HG02852 (cell line): ENCODE results near the gene IGF1R.

Source experiments
- ATAC-seq: cut with Tn5 transposase; IDR thresholded peaks from one replicate; pipeline ENCODE4 v1.9.1; 2021; ENCODE audit warnings: mild to moderate bottlenecking, moderate library complexity; ENCODE audit not compliant: unreplicated experiment

Gene IGF1R

DNA sequence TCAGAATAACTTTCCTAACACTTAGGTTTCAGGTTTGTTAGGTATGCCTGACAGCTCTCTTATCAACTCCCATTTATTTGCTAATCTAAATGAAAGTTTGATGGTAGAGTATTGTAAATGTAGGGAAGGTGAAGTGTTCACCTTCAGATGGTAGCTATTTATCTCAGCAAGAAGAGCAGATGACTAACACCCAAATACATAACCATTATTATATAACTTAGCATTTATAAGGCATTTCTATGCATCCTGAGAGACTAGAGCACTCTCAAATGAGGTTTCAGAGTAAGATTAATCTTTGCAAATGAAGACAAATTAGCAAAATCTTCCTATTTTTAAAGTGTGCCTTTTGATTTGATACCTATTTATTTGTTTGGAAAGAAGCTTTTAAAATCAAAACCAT, 143.8 kb downstream of the IGF1R start:
- no peak for ATAC-seq

DNA sequence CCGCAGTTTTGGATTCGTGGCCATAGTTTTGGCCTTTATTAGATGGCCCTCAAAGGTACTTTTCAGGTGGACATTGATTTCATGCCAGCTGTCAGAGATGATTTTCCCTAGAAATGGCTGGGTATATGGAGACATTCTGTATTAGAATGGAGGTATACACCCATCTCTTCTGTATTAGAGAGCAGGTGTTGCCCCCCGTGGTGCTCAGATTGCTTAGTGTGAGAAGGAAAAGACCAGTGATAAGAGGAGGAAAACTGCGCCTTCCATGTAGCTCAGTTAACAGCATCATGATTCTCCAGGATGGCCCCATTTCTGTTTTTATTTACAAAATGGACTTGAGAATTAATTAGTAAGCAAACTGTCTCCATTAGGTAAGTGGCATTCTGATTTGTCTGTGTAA, 145.9 kb downstream of the IGF1R start:
- ATAC-seq = no peak

DNA sequence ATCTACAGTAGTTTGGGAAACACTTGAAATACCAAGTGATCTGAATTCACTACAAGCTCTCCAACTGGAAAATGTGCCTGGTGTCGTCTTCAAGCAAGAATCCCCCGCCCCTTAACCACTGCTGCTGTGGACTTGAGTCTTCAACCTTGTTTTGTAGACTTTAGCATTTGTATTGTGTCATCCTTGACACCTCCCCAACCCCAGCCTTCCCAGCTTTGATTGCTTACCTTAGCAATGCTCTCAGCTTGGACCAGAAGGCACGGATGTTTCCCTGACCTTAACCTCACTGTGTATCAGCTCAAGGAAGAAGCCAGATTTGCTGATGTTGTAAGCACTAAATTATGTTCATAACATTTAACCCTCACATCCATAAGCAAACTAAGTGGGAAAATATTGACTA, 146.4 kb downstream of the IGF1R start:
- ATAC-seq = no peak

DNA sequence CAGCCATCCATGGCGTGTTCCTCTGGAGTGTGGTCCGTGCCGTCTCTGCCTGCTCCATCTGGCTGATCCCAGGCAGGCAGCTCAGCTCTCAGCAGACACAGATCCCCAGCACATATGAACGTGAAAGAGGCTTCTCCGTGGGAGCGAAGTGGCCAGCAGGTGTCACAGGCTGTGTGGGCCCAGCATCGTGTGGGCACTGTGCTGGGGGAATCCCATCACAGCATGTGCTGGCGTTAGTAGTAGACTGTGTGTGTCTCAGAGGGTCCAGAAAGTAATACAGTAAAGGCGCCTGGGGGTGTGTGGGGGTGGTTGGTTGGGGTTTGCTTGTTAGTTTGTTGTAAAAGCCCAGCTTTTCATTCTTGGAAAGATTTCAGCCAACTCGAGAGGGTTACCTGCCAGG, 147.6 kb downstream of the IGF1R start:
- no peak for ATAC-seq

GRCh38 chr15:98796685-98797357, 148.5 kb downstream of the IGF1R start:
- ATAC-seq = no peak

- no peak for ATAC-seq
Observed at GRCh38 chr15:98798375-98798893, 150.1 kb downstream of the IGF1R start.

DNA sequence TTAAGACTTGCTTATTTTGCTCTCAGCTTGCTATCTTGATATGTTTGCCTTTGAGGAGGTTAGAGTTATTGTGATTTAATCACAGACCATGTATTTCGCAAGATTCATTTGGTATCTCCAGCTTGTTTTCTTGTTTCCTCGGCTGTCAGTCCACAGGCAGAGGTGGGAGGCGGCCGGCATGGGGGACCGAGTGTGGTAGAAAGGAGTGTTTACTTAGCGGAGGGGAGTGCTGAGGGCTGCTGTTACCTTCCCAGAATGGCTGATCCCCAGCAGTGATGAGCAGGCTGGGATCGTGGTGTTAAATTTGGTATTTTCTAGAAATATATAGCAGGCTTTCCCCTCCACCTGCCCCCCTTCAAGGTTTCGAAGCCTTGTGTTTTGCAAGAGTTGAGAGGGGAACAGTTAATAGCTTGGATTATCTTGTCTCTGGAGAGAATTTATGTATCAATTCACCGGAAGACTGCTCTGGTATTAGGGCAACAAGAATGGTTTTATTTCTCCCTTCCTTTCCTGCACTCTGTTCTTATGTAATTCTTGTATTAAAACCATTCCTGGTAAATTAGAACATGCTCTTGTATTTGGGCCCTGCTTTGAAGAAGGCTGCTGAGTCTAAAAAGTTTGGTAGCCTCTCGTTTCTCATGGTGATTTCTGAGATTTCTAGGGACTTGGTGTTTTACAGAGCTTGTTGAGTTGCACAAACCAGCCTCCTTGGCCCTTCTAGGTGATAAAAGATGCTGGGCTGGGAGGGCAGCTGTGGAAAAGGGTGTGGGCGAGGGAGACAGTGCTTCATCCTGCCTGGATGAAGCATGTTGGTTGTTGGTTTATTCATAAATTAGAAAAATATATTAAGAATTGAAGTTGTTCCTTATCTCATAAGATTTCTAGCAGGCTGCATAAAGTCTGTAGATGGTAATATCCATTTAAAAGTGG, 151.4 kb downstream of the IGF1R start:
- no peak for ATAC-seq

DNA sequence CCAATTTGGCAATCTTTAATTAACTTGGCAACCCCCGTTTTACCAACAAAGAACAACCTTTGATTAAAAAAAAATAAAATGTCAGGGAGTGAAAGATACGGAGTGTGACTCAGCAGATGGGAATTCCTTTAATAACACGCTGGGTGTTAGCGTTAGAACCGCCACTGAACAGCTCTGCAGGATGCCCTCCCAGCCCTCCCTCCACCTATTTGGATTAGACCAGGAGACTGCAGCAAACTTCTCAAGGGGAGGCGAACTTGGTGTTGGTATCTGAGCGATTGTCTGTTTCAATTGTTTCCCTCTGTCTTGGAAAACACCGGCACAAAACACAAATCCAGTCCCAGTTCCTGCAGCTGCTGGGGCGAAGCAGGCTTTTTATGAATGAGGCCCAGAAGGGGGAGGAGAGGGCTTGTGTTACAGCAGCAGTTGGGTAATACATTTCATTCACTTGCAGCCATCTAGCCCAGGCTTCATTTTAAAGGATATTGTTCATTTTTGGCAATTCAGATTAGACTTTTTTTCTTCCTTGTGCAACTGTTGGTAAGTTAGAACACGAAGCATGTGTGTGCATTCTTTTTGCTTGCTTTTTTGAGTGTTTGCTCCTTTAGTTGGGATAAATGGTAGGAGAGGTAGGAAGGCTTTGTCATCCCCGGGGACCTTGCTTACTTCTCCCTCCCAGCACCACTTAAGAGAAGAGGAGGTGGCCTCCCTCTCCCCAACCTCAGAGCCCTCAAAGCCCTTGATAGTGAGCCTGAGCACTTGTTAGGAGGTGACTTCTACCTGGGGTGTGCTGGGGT, 152.3 kb downstream of the IGF1R start:
- no peak for ATAC-seq

- ATAC-seq = no peak
Observed at GRCh38 chr15:98801234-98801561, 152.9 kb downstream of the IGF1R start.

DNA sequence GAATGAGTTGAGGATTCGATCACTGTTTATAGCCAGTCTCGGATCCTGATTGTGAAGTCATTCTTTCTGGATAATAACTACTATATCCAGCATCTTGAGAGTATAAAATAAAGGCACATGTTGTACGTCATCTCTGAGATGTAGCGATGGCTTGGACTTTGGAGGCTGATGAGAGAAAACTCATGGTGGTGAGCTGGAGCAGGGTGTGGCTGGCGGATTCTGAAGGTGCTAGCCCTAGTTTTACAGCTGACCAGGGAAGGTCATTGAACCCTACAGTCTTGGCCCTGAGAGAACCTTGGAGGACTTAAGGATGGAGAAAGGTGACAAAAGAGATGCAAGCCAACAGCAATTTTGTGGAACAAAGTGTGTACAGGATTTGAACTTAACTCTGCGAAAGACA, 153.8 kb downstream of the IGF1R start:
- ATAC-seq = no peak

DNA sequence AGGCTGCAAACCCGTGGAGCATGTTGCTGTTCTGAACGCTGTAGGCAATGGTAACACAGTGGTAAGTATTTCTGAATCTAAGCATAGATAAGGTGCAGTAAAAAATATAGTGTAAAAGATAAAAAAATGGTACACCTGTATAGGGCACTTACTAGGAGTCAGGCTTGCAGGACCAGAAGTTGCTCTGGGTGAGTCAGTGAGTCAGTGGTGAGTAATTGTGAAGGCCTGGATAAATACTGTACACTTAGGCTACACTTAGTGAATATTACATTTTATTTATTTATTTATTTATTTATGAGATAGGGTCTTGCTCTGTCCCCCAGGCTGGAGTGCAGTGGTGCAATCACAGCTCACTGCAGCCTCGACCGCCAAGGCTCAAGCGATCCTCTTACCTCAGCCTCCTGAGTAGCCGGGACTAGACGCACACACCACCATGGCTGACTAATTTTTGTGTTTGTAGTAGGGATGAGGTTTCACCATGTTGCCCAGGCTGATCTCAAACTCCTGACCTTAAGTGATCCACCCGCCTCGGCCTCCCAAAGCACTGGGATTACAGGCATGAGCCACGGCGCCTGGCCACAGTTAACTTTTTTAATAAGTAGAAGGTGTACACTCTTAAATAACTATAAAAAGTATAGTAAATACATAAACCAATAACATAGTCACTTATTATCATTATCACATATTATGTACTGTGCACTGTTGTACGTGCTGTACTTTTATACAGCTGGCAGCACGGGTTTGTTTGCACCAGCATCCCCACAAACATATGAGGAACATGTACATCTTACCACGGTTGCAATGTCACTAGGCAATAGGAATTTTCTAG, 155.1 kb downstream of the IGF1R start:
- ATAC-seq = no peak

GRCh38 chr15:98804057-98804380, 155.7 kb downstream of the IGF1R start:
- ATAC-seq = no peak

GRCh38 chr15:98805434-98806274, 157.3 kb downstream of the IGF1R start:
- ATAC-seq = no peak

DNA sequence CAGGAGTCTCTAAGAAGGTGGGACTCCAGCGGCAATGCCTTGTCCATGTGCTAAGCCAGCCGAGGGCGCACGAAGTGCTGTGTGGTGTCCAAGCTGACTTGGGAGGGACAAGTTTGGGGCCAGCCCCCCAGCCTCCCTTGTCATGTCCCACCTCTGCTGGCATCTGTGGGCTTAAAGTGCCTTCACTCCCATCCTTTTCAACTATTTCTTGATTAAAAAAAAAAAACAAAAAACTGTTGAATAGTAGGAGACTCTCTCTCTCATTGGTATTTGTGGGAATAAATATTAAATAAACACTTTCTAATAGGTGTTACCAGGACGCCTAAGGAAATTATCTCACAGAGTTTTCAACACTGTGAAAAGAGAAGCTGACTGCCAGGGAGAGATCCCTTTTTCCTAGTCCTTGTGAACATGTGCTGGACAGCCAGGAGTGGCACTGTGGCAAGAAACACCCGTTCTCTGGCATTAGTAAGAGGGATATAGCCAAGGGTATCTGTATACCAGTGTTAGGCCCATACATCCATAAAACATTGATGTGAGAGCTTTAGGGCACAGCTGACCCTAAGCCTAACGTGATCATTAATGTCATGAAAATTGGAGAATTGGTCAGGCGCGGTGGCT, 158.0 kb downstream of the IGF1R start:
- no peak for ATAC-seq

GRCh38 chr15:98807262-98807661, 158.9 kb downstream of the IGF1R start:
- no peak for ATAC-seq

DNA sequence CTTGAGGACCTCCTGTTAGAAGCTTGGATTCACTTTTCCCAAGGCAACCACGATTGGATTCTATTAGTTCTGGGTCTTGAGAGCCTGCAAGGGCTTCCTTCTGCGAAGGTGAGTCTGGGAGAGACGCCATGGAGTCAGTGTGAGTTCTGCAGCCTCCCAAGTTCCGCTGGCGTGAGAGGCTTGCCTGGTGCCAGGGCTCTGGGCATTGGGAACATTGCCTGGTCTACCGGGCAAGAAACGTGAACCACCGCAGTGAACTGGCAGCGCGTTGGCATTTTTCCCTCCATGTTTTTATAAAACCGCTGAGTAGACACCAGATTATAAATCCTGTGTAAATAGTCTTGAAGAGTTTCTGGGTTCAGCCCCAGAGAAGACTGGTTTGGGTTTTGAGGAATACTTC, 160.9 kb downstream of the IGF1R start:
- no peak for ATAC-seq

- no peak for ATAC-seq
Observed at GRCh38 chr15:98812716-98813446, 164.5 kb downstream of the IGF1R start.

GRCh38 chr15:98813951-98814350, 165.6 kb downstream of the IGF1R start:
- no peak for ATAC-seq

- no peak for ATAC-seq
Observed at GRCh38 chr15:98815207-98815606, 166.9 kb downstream of the IGF1R start.
